HEK293 (cell line): Measurements from ENCODE around the gene TMLHE.
"Not testable (repeated sequence)": the region's sequence is repeated elsewhere in the genome, so short reads cannot be mapped to it uniquely, and the experiment has no call there.

Experiments
- CTCF ChIA-PET: fragments of 350-600 bp; formaldehyde crosslinking; extraction: SDS; loops from one replicate; lab custom pipeline; 2021; ENCODE audit warnings: antibody characterized with exemption; lab: Yijun Ruan, JAX
- POLR2A ChIA-PET: fragments of 300-600 bp; formaldehyde crosslinking; extraction: SDS; loops from one replicate; lab custom pipeline; 2020; ENCODE audit warnings: antibody characterized with exemption, inconsistent platforms; lab: Yijun Ruan, JAX
- H3K27ac ChIP-seq: fragments of 200-500 bp; sonication (Bioruptor generic); 2 replicates; pipeline ENCODE4 v1.5.1; 2014; ENCODE audit warnings: low read depth, low read length, control low read depth, inconsistent platforms; ENCODE audit errors: extremely low read depth
- H3K36me3 ChIP-seq, 2 experiments: fragments of 200-500 bp in 1 of 2; sonication (Bioruptor generic) in 1 of 2; 1 replicate in 1 of 2; 2 replicates in 1 of 2; pipeline ENCODE4 v1.5.1; 2014 to 2017; ENCODE audit warnings: inconsistent platforms in 2 of 2, low read length in 2 of 2; ENCODE audit not compliant: control insufficient read depth in 2 of 2, insufficient read depth in 1 of 2
- H3K4me1 ChIP-seq: fragments of 200-500 bp; sonication (Bioruptor generic); 2 replicates; pipeline ENCODE4 v1.5.1; 2014; ENCODE audit warnings: mild to moderate bottlenecking, low read length, inconsistent platforms; ENCODE audit not compliant: control insufficient read depth, insufficient read depth
- H3K4me3 ChIP-seq: 2 replicates; pipeline ENCODE4 v1.5.1; 2011; ENCODE audit warnings: low read depth, mild to moderate bottlenecking, control low read depth, low read length, moderate library complexity
- H3K9me3 ChIP-seq: fragments of 200-500 bp; sonication (Bioruptor generic); 2 replicates; pipeline ENCODE4 v1.5.1; 2014; ENCODE audit warnings: low read depth, low read length, inconsistent platforms; ENCODE audit not compliant: control insufficient read depth, insufficient read depth
- SP3 ChIP-seq: fragments of 450-650 bp; formaldehyde crosslinking; IDR thresholded peaks from 2 replicates; pipeline ENCODE4 v1.5.1; 2016; ENCODE audit warnings: missing biosample characterization, missing genetic modification characterization
- ZNF114 ChIP-seq: fragments of 450-650 bp; formaldehyde crosslinking; IDR thresholded peaks from 2 replicates; pipeline ENCODE4 v1.5.0; 2017; ENCODE audit warnings: missing biosample characterization, missing genetic modification characterization
- ZNF133 ChIP-seq: fragments of 450-650 bp; formaldehyde crosslinking; IDR thresholded peaks from 2 replicates; pipeline ENCODE4 v1.5.1; 2016; ENCODE audit warnings: missing biosample characterization, missing genetic modification characterization
- ZNF2 ChIP-seq: fragments of 450-650 bp; formaldehyde crosslinking; IDR thresholded peaks from 2 replicates; pipeline ENCODE4 v1.5.1; 2016; ENCODE audit warnings: missing biosample characterization, missing genetic modification characterization
- ZNF23 ChIP-seq: fragments of 450-650 bp; formaldehyde crosslinking; IDR thresholded peaks from 2 replicates; pipeline ENCODE4 v1.5.1; 2016; ENCODE audit warnings: missing biosample characterization, missing genetic modification characterization, borderline replicate concordance
- ZNF404 ChIP-seq: fragments of 450-650 bp; formaldehyde crosslinking; IDR thresholded peaks from 2 replicates; pipeline ENCODE4 v1.5.1; 2017; ENCODE audit warnings: missing biosample characterization, missing genetic modification characterization
- ZNF529 ChIP-seq: fragments of 450-650 bp; formaldehyde crosslinking; IDR thresholded peaks from 2 replicates; pipeline ENCODE4 v1.5.1; 2017; ENCODE audit warnings: missing genetic modification characterization, missing biosample characterization; ENCODE audit not compliant: insufficient replicate concordance
- ZNF530 ChIP-seq: fragments of 450-650 bp; formaldehyde crosslinking; IDR thresholded peaks from 2 replicates; pipeline ENCODE4 v1.5.1; 2016; ENCODE audit warnings: low read depth, missing biosample characterization, missing genetic modification characterization
- ZNF544 ChIP-seq: fragments of 450-650 bp; formaldehyde crosslinking; IDR thresholded peaks from 2 replicates; pipeline ENCODE4 v1.5.0; 2017; ENCODE audit warnings: missing biosample characterization, missing genetic modification characterization
- ZNF596 ChIP-seq: fragments of 450-650 bp; IDR thresholded peaks from 2 replicates; pipeline ENCODE4 v1.5.0; 2018; ENCODE audit warnings: missing biosample characterization, mild to moderate bottlenecking, missing genetic modification characterization, moderate library complexity
- ZNF626 ChIP-seq: fragments of 450-650 bp; sonication (Bioruptor Pico); formaldehyde crosslinking; IDR thresholded peaks from 2 replicates; pipeline ENCODE4 v1.5.1; 2018; ENCODE audit warnings: missing biosample characterization, missing genetic modification characterization, inconsistent platforms
- ZNF660 ChIP-seq: fragments of 450-650 bp; IDR thresholded peaks from 2 replicates; pipeline ENCODE4 v1.5.1; 2018; ENCODE audit warnings: missing biosample characterization, mild to moderate bottlenecking, missing genetic modification characterization
- ZNF747 ChIP-seq: fragments of 450-650 bp; formaldehyde crosslinking; IDR thresholded peaks from 2 replicates; pipeline ENCODE4 v1.5.1; 2016; ENCODE audit warnings: missing biosample characterization, missing genetic modification characterization
- ZSCAN16 ChIP-seq: fragments of 450-650 bp; formaldehyde crosslinking; IDR thresholded peaks from 2 replicates; pipeline ENCODE4 v1.5.1; 2016; ENCODE audit warnings: missing biosample characterization, missing genetic modification characterization
- TF ChIP-seq, protein P1 (sequence below): fragments of 450-650 bp; formaldehyde crosslinking; conservative IDR thresholded peaks from 2 replicates; pipeline ENCODE4 v1.5.1; 2016; ENCODE audit warnings: low read depth, missing biosample characterization, missing genetic modification characterization
- TF ChIP-seq, protein P2 (sequence below): fragments of 450-650 bp; formaldehyde crosslinking; IDR thresholded peaks from 2 replicates; pipeline ENCODE4 v1.5.1; 2016; ENCODE audit warnings: missing biosample characterization, missing genetic modification characterization
- TF ChIP-seq, protein P3 (sequence below): fragments of 450-650 bp; formaldehyde crosslinking; IDR thresholded peaks from 2 replicates; pipeline ENCODE4 v1.5.1; 2017; ENCODE audit warnings: missing biosample characterization, missing genetic modification characterization

TMLHE gene

DNA sequence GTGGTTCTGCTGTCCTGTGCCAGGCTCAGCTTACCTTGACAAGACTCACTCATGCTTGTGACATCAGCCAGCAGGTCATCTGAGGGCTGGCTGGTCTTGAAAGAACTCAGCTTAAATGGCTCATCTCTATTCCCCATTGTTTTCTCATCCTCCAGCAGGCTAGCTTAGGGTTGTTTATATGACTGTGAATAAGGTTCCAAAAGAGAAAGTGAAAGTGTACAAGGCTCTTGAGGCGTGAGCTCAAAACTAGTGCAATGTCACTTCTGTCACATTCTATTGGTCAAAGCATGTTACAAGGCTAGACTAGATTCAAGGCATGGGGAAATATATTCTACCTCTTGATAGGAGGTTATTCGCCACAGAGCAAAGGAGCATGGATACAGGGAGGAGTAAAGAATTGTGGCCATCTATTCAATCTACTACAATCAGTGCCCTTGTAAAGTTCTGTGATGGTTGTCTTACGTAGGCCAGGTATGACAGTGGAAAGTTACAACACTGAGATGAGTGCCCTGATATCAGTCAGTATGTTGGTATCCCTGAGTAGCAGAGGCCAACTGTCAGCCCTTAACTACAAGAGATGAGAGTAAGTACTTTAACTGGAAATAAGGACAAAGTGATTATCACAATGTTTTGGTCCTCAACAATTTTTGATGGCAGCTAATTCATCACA is 19.8 kb upstream of the TMLHE start:
- no peak for TF ChIP-seq ZNF23 (tag by site-specific recombination)
- no peak for TF ChIP-seq ZNF404 (tag by site-specific recombination)
- no peak for TF ChIP-seq ZNF530 (tag by site-specific recombination)
- no peak for TF ChIP-seq ZNF660 (tag by site-specific recombination)
- TF ChIP-seq ZNF529 (tag by site-specific recombination), result no peak
- TF ChIP-seq, protein P1, sequence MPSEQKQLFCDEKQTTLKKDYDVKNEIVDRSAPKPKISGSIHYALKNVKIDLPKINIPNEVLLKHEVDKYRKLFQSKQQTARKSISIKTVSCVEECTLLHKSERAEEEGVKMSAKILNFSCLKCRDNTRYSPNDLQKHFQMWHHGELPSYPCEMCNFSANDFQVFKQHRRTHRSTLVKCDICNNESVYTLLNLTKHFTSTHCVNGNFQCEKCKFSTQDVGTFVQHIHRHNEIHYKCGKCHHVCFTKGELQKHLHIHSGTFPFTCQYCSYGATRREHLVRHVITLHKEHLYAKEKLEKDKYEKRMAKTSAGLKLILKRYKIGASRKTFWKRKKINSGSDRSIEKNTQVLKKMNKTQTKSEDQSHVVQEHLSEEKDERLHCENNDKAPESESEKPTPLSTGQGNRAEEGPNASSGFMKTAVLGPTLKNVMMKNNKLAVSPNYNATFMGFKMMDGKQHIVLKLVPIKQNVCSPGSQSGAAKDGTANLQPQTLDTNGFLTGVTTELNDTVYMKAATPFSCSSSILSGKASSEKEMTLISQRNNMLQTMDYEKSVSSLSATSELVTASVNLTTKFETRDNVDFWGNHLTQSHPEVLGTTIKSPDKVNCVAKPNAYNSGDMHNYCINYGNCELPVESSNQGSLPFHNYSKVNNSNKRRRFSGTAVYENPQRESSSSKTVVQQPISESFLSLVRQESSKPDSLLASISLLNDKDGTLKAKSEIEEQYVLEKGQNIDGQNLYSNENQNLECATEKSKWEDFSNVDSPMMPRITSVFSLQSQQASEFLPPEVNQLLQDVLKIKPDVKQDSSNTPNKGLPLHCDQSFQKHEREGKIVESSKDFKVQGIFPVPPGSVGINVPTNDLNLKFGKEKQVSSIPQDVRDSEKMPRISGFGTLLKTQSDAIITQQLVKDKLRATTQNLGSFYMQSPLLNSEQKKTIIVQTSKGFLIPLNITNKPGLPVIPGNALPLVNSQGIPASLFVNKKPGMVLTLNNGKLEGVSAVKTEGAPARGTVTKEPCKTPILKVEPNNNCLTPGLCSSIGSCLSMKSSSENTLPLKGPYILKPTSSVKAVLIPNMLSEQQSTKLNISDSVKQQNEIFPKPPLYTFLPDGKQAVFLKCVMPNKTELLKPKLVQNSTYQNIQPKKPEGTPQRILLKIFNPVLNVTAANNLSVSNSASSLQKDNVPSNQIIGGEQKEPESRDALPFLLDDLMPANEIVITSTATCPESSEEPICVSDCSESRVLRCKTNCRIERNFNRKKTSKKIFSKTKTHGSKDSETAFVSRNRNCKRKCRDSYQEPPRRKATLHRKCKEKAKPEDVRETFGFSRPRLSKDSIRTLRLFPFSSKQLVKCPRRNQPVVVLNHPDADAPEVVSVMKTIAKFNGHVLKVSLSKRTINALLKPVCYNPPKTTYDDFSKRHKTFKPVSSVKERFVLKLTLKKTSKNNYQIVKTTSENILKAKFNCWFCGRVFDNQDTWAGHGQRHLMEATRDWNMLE (tag by site-specific recombination), result no peak
- TF ChIP-seq ZNF544 (tag by site-specific recombination), result no peak
- TF ChIP-seq ZNF2 (tag by site-specific recombination), result no peak
- no peak for TF ChIP-seq ZNF626
- no peak for TF ChIP-seq ZNF133
- no peak for TF ChIP-seq ZSCAN16 (tag by site-specific recombination)
- TF ChIP-seq, protein P2, sequence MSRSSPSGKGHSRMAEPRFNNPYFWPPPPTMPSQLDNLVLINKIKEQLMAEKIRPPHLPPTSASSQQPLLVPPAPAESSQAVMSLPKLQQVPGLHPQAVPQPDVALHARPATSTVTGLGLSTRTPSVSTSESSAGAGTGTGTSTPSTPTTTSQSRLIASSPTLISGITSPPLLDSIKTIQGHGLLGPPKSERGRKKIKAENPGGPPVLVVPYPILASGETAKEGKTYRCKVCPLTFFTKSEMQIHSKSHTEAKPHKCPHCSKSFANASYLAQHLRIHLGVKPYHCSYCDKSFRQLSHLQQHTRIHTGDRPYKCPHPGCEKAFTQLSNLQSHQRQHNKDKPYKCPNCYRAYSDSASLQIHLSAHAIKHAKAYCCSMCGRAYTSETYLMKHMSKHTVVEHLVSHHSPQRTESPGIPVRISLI (tag by site-specific recombination), result no peak
- TF ChIP-seq, protein P3, sequence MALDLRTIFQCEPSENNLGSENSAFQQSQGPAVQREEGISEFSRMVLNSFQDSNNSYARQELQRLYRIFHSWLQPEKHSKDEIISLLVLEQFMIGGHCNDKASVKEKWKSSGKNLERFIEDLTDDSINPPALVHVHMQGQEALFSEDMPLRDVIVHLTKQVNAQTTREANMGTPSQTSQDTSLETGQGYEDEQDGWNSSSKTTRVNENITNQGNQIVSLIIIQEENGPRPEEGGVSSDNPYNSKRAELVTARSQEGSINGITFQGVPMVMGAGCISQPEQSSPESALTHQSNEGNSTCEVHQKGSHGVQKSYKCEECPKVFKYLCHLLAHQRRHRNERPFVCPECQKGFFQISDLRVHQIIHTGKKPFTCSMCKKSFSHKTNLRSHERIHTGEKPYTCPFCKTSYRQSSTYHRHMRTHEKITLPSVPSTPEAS (tag by site-specific recombination), result no peak
- TF ChIP-seq SP3 (tag by site-specific recombination), result no peak
- Histone ChIP-seq H3K36me3 (no peaks in the 10 kb centered on the region), H3K9me3 (no peaks in the 10 kb centered on the region), H3K27ac (no peak overlapping the region), H3K4me3 (no peak overlapping the region), H3K4me1 (no peaks in the 10 kb centered on the region)
- ChIA-PET CTCF (no interaction called here), POLR2A (no interaction called here)

DNA sequence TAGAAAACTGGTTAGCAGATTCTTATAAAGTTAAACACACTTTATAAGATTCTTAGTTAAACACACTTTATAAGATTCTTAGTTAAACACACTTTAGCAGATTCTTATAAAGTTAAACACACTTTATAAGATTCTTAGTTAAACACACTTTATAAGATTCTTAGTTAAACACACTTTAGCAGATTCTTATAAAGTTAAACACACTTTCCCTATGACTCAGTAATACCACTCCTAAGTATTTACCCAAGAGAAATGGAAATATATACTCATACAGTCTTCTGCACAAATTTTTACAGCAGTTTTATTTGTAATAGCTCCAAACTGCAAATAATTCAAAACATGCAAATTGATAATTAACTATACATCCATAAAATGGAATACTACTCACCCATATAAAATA is 7.4 kb upstream of the TMLHE start:
- H3K36me3 ChIP-seq, POLR2A ChIA-PET, H3K4me3 ChIP-seq, H3K27ac ChIP-seq, H3K9me3 ChIP-seq, H3K4me1 ChIP-seq, CTCF ChIA-PET: not testable (repeated sequence)

DNA sequence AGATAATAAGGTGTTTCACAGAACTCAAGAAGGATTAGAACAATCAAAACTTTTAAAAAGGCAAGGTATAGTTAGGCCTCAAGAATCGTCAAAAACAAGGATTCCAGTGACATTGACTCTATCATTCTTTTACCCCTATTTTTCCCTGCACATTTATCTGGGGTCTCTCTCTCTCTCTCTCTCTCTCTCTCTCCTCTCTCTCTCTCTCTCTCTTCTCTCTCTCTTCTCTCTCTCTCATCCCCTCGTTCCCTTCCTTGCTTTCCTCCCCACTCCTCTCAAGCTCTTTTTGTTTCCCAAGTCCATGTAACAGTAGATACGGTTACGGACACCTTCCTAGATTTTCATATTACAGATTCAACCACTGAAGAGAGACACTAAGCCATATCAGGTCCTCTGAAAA is 3.2 kb upstream of the TMLHE start:
- ChIA-PET POLR2A (interaction anchor here (0.6 kb wide), 1 partner anchor 88 kb away, joined by 3 read pairs; no protein-coding TSS in a partner anchor), CTCF (no interaction called here)
- Histone ChIP-seq H3K4me3 (no peak overlapping the region), H3K36me3 (no peaks in the 10 kb centered on the region), H3K9me3 (no peaks in the 10 kb centered on the region; the same call in 1 of the 2 replicates), H3K27ac (no peak overlapping the region), H3K4me1 (no peaks in the 10 kb centered on the region)
- TF ChIP-seq ZNF747 (tag by site-specific recombination), result no peak
- no peak for TF ChIP-seq ZNF114 (tag by site-specific recombination)
- TF ChIP-seq ZNF596 (tag by site-specific recombination), result peak; percentile 97
